C4-2B (cell line): Measurements from ENCODE around the gene TMEM181.
"Not testable (repeated sequence)": the region's sequence is repeated elsewhere in the genome, so short reads cannot be mapped to it uniquely, and the experiment has no call there.

Experiments used
- H3K27ac ChIP-seq: fragments of 450-650 bp; 2 replicates; pipeline ENCODE4 v1.5.1; 2017
- ZFX ChIP-seq: fragments of 450-650 bp; IDR thresholded peaks from 2 replicates; pipeline ENCODE4 v1.6.1; 2017
- TF ChIP-seq, protein P1 (sequence below): fragments of 450-650 bp; conservative IDR thresholded peaks from 2 replicates; pipeline ENCODE4 v1.5.1; 2017; ENCODE audit warnings: mild to moderate bottlenecking

Gene TMEM181

DNA sequence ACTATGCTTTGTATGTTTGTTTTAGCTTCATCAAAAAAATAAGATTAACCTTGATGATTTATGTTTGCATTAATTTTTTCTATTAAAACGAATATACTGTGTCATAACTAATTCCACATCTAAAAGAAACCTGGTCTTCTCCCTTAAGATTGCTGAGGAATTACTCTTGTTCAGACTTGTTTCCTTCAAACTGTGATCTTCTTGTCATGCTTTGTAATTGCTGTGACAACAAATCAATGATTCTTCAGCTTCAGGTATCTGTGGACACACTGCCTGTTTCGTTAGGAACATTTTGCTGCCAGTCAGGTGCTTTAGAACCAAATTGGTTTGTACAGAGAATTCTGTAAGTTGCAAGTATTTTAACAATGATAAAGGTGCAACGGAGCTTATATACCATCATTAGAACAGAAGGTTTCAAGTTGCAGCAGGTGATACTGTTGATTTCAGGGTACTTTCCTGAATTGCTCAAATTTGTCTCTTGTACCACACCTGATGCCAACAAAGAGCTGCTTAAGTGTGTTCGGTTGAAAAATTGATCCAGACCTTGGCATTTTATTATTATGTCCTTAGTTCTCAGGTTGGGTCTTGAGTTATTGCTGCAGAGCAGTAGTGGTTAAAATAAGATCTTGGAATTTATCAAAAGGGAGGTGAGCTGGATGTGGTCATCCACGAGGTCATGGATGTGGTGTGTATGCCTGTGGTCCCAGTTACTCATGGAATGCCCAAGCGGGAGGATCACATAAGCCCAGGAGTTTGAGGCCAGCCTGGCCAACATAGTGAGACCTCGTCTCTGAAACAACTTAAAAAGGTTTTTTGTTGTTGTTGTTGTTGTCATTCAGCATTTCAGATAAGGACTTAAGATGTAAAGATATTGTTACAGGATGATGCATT is 109.5 kb downstream of the TMEM181 start:
- H3K27ac ChIP-seq = no peak overlapping the region
- TF ChIP-seq, protein P1, sequence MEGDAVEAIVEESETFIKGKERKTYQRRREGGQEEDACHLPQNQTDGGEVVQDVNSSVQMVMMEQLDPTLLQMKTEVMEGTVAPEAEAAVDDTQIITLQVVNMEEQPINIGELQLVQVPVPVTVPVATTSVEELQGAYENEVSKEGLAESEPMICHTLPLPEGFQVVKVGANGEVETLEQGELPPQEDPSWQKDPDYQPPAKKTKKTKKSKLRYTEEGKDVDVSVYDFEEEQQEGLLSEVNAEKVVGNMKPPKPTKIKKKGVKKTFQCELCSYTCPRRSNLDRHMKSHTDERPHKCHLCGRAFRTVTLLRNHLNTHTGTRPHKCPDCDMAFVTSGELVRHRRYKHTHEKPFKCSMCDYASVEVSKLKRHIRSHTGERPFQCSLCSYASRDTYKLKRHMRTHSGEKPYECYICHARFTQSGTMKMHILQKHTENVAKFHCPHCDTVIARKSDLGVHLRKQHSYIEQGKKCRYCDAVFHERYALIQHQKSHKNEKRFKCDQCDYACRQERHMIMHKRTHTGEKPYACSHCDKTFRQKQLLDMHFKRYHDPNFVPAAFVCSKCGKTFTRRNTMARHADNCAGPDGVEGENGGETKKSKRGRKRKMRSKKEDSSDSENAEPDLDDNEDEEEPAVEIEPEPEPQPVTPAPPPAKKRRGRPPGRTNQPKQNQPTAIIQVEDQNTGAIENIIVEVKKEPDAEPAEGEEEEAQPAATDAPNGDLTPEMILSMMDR = no peak
- TF ChIP-seq ZFX = no peak

DNA sequence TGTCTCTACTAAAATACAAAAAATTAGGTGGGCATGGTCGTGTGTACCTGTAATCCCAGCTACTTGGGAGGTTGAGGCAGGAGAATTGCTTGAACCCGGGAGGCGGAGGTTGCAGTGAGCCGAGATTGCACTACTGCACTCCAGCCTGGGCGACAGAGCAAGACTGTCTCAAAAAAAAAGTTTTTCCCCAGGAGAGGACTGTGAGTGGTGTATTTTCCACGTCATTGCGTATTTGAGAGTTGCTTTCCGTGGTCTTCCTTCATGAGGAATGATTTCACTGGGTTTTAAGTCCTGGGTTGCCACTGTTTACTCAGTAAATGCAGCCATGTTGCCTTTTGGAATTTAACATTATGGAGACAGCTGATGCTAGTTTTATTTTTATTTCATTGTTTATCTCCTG is 112.2 kb downstream of the TMEM181 start:
- not testable (repeated sequence) for H3K27ac ChIP-seq

DNA sequence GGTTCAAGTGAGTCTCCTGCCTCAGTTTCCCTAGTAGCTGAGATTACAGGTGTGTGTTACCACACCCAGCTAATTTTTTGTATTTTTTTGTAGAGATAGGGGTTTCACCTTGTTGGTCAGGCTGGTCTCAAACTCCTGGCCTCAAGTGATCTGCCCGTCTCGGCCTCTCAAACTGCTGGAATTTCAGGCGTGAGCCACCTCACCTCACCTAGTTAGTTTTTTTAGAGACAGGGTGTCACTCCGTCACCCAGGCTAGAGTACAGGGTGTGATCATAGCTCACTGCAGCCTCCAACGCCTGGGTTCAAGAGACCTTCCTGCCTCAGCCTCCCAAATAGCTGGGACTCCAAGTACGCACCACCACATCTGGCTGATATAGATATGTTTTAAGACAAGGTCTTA is 112.8 kb downstream of the TMEM181 start:
- H3K27ac ChIP-seq = no peak overlapping the region
- TF ChIP-seq, protein P1 = no peak
- no peak for TF ChIP-seq ZFX

DNA sequence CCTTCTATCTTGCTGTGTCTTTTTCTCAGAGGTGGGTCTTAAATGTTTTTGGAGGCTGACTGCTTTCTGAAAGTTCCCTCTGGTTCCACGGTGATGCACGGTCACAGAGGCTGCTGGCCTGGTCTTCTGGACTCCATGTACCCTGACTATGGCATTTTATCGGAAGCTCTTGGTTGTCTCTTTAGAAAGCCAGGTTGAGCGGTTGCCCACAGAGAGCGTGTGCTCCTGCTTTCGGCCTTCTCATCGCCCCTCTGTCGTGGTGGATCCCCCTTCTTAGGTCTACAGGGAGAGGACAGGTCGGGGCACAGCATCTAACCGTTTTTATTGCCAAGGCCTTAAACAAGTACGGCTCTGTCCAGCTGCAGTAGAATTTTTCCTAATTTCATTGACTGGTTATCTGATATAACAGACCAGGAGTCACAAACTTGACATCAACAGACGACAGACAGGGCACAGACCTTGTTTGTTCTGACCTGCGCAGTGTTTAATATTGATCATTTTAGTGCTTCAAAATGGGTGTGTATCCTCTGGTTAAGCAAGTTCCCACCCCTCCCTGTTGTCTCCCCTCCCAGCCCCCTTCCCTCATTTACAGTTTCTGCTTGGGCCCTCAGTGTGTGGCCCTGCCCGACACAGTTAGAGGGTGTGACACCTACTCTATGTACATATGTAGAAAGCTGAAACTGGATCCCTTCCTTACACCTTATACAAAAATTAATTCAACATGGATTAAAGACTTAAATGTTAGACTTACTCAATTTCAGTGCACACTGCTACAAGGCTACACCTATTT is 114.6 kb downstream of the TMEM181 start:
- TF ChIP-seq, protein P1 = no peak
- TF ChIP-seq ZFX = no peak
- no peak overlapping the region for H3K27ac ChIP-seq

DNA sequence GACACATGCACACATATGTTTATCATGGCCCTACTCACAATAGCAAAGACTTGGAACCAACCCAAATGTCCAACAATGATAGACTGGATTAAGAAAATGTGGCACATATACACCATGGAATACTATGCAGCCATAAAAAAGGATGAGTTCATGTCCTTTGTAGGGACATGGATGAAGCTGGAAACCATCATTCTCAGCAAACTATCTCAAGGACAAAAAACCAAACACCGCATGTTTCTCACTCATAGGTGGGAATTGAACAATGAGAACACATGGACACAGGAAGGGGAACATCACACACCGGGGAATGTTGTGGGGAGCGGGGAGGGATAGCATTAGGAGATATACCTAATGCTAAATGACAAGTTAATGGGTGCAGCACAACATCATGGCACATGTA is 117.2 kb downstream of the TMEM181 start:
- H3K27ac ChIP-seq = not testable (repeated sequence)

DNA sequence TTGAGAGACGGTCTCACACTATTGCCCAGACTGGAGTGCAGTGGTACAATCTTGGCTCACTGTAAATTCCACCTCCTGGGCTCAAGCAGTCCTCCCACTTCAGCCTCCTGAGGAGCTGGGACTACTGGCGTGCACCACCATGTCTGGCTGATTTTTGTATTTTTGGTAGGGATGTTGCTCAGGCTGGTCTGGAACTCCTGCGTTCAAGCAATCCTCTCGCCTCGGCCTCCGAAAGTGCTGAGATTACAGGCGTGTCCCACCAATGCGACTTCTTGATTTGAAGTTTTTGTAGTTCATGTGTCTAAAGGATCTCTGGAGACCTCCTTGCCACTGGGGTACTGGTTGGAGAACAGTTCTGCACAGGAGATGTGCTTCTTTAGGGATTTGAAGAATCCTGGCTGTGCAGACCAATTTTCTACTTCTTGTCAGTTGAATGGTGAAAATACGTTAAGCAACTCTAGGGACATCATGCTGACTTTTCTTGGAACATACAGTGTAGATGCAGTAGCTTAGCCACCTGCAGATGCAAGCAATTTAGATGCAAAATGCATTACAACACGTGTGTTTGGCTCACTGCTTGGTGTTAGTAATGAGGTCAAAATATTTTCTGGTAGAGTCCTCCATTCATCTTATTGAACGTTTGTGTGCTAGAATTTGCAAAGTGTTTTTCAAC is 118.2 kb downstream of the TMEM181 start:
- H3K27ac ChIP-seq = no peak overlapping the region
- TF ChIP-seq, protein P1 = no peak
- TF ChIP-seq ZFX = no peak

DNA sequence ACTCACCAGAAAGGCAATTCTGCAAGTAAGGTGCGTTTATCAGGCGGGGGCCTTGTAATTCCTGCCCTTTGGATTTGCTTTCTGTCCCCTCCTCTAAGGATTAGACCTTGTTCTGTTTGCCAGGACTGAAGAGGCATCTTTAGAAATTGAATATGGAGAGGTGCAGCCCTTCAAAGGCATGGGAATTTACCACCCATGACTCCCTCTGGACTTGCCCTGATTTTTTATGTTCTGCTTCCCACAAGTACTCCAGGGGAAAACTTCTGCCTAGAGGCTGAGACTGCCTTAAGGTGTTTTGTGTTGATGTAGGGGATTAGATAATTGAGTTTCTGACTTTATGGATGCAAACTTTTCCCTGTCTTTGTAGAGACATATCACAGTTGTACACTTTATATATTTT is 120.1 kb downstream of the TMEM181 start:
- H3K27ac ChIP-seq = no peak overlapping the region
- TF ChIP-seq, protein P1 = no peak
- no peak for TF ChIP-seq ZFX

DNA sequence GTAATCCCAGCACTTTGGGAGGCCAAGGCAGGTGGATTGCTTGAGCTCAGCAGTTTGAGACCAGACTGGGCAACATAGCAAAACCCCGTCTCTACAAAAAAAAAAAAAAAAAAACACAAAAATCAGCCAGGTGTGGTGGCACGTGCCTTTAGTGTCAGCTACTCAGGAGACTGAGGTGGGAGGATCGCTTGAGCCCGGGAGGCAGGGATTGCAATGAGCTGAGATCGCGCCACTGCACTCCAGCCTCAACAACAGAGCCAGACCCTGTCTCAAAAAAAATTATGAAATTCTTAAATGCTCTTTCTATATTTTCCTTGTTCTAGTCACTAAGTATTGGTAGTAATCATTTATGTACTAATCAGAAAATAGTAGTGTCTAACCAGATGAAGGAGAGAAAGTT is 120.6 kb downstream of the TMEM181 start:
- TF ChIP-seq, protein P1 = no peak
- no peak overlapping the region for H3K27ac ChIP-seq
